NCI-H2107 treated with DMSO at 0.1 percent for 48 hours (cell line): ENCODE results near the gene TMPRSS9.

Experiments used
- DNase-seq: peaks from one replicate; lab custom pipeline; 2025; ENCODE audit not compliant: unreplicated experiment; lab: John Stamatoyannopoulos, UW

Gene TMPRSS9

DNA sequence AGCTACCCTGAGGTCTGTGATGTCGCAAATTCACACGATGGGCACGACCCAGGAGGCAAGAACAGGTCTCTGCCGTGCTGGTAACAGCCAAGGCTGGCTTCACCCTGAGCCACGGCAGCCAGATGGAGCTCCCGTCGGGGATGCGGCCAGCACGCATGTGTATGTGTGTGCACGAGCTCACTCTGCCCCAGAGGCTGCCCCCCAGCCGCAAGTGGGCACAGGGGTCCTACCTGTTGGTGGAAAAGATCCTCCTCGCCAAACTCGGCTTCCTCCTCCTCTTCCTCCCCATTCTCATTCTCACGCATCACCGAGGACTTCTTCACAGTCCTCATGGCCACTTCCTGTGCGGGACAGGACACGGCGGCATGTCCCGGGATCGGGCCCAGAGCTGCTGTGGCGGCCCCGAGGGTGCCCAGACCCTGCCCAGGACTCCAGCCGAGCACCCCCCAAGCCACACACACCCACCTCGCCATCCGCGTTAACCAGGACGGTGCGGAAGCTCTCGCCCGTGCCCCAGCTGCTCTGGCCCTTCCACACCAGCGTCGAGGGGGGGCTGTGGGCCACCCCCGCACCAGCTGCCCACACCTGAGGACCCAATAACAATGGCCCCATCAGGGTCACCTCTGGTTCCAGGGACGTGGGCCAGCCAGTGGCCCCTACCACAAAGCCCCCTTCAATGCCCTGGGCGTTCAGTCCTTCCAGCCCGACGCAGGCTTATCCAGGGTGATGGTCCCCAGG lies 71.4 kb downstream of the TMPRSS9 start:
- DNase-seq = no peak

DNA sequence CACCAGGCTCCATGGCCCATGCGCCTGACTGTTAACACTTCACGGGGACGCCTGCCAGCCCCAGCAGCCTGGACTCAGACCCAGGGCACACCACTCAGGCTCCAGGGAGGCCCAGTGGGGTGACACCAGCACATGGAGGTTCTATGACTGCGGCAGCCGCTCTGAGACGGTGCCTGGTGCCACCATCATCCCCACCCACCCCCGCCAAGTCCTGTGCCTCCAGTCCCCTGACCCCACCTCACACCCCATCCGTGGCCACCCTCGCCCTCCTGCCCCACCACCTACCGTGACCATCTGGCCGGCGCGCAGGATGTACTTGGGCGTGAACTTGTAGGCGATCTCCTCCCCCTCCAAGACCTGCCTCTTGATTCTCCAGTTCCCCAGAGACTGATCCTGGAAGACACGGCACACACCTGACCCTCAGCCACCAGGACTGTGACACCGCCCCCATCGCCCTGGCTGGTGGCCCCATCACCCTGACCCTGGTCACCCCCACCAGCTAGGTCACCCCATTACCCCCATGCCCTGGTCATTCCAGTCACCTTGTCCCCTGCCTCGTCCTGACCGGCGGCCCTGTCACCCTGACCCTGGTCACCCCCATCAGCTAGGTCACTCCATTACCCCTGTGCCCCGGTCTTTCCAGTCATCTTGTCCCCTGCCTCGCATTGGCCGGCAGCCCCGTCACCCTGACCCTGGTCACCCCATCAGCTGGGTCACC lies 72.2 kb downstream of the TMPRSS9 start:
- DNase-seq = no peak

- no peak for DNase-seq
These were observed 73.8 kb downstream of the TMPRSS9 start for GRCh38 chr19:2433854-2434253.

DNA sequence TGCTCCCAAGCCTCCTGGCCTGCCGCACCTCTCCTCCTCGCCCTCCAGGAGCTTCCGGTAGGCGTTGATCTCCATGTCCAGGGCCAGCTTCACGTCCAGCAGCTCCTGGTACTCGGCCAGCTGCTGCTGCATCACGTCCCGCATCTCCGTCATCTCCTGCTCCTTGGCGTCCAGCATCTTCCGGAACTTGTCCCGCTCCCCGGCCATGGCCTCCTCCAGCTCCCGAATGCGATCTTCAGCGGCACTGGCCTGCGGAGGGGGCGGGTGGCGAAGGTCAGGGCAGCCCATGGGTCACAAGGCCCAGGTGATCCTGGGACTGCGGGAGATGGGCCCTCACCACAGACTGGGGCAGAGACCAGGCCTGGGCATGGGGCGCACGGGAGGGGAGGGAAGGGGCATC lies 74.2 kb downstream of the TMPRSS9 start:
- DNase-seq = no peak

GRCh38 chr19:2434721-2435265 lies 74.7 kb downstream of the TMPRSS9 start:
- no peak for DNase-seq

DNA sequence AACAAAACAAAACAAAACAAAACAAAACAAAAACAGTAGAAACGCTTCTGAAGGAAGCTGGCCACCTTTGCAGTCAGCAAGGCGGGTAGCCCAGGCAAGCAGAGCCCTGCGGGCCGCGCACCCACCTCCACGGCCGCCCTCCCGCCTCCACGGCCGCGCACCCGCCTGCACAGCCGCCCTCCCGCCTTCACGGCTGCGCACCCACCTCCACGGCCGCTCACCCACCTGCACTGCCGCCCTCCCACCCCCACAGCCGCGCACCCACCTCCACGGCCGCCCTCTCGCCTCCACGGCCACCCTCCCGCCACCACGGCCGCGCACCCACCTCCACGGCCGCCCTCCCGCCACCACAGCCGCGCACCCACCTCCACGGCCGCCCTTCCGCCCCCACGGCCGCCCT lies 76.3 kb downstream of the TMPRSS9 start:
- DNase-seq = no peak

DNA sequence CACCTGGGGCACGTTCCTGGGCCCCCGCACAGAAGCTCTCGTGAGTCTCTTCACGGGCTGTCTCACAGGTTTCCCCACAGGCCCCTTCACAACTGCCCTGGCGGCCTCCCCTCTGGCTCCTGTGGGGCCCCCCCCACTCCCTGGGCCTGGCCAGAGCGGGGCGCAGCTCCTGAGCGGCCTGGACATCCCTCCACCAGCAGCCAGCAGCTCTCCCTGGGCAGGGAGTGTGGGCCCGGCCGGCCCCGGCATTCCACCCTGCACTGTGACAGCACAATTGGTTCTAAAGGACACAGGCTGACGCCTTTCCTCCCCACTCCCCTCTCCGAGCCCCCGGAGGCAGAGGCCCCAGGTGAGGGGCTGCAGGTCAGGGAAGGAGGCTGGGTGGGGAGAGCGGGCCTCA lies 76.9 kb downstream of the TMPRSS9 start:
- DNase-seq = no peak

DNA sequence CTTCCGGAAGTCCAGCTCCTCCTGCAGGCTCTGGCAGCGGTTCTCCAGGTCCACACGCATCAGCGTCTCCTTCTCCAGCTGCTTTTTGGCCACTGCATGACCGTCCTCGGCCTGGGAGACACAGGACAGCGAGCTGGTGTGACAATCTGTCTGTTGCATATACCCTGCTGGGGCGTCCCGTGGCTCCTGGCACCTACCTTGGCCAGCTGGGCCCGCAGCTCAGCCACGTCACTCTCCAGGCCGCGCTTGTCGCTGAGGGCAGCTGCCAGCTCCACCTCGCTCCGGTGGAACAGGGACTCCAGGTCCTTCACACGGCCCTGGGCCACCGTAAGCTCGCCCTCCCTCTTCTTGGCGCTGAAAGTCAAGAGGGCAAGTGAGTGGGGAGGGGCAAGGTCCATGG lies 78.1 kb downstream of the TMPRSS9 start:
- DNase-seq = no peak

GRCh38 chr19:2440515-2440914 lies 80.5 kb downstream of the TMPRSS9 start:
- no peak for DNase-seq

- no peak for DNase-seq
These were observed 81.2 kb downstream of the TMPRSS9 start for GRCh38 chr19:2441096-2441752.

GRCh38 chr19:2443116-2443784 lies 83.2 kb downstream of the TMPRSS9 start:
- no peak for DNase-seq

GRCh38 chr19:2443785-2444182 lies 83.7 kb downstream of the TMPRSS9 start:
- DNase-seq = no peak

DNA sequence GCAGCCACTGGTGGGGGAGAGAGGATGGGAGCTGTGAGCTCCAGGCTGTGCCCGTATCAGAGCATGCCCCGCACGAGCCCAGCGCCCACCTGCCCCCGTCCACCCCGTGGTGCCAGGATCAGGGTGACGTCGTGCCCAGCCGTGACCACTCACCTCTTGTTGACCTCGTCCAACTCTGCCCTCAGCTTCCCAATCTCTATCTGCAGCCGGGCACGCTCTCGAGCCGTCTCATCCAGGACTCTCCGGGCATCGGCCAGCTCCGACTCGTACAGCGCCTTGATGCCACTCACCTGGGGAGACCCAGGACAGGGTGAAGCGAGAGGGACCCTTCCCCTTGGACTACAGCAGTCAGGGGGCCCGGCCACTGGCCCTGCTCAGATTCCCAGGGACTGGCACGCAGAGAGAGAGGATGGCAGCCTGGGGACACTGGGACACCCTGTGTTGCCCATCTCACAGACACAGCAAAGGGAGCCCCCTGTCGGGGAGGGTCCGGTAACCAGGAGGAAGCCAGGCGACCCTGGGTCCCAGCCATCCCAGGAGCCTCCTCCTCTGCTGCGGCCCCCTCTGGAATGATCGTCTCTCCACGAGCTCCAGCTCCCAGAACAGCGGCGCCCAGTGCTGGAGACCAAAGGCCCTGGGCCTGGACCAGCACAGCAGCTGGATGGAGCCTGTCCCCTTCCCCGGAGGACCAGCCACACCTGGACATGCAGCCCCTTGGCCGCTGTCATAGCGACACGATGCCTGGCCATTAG lies 84.4 kb downstream of the TMPRSS9 start:
- no peak for DNase-seq

GRCh38 chr19:2446381-2446780 lies 86.3 kb downstream of the TMPRSS9 start:
- DNase-seq = peak; percentile 93

DNA sequence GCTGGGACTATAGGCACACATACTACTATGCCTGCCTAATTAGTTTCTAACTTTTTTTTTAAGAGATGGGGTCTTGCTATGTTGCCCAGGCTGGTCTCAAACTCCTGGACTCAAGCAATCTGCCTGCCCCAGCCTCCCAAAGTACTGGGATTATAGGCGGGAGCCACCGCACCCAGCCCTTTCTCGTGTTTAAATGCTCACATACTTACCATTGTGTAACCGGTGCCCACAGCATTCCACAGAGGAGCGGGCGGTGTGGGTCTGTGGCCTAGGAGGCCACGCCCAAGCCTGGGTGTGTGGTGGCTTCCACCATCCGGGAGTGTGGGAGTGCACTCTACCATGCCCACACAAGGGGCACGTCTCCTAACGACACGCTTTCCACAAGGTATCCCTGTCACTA lies 89.0 kb downstream of the TMPRSS9 start:
- no peak for DNase-seq

DNA sequence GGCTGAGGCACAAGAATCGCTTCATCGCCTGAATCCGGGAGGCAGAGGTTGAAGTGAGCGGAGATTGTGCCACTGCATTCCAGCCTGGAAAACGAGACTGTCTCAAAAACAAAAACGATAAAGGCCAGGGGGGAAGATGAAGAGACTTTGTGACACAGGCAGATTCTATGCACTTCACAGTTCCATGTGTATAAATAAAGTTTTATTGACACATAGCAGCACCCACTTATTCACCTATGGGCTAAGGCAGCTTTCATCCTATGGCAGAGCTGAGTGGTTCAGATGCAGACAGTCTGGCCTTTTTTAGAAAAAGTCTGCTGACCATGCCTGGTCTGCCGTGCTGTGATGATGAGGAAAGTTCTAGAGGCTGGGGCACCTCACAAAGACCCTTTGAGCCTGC lies 91.1 kb downstream of the TMPRSS9 start:
- DNase-seq = no peak

GRCh38 chr19:2451741-2452140 lies 91.7 kb downstream of the TMPRSS9 start:
- DNase-seq = no peak

GRCh38 chr19:2453431-2454025 lies 93.5 kb downstream of the TMPRSS9 start:
- DNase-seq = no peak

DNA sequence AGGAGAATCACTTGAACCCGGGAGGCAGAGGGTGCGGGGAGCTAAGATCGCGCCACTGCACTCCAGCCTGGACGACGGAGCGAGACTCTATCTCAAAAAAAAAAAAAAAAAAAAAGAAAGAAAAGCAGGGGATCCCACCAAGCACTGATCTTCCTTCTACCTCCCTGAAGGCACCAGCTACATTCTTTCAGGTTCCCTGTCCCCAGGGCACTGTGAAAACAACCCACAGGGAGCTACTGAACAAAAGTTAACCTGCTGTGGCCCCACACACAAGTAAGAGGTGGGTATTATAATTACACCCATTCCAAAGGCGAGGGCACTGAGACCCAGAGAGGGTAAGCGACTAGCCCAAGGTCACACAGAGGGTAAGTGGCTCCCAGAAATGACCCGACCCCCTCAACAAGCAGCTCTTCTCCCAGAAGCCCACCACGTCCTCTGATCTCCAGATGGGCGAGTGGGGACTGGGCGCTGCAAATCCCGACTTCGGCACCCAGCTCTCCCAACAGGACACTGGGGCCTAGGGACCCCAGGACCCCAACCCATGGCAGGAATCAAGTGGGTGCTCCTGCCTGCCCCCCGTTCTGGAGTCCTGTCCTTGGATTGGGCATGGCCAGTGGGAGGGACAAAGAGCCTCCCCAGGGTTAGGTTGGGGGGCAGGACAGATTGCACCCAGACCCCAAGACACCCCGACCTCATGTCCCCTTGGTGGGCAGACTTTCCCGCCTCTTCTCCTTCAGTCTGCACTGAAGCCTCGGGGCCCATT lies 94.3 kb downstream of the TMPRSS9 start:
- no peak for DNase-seq
